Retinal pigment epithelial cell (primary cell): ENCODE measurements around the gene CHST5.

Experiments
- DNase-seq: peaks from one replicate; pipeline ENCODE4 v3.0.0-alpha.2; 2010; ENCODE audit warnings: low read depth
- H3K4me3 ChIP-seq: 2 replicates; pipeline ENCODE4 v1.5.1; 2011; ENCODE audit warnings: mild to moderate bottlenecking, low read length, control low read depth, moderate library complexity
- TF ChIP-seq, protein P1 (sequence below): conservative IDR thresholded peaks from 2 replicates; pipeline ENCODE4 v1.5.1; 2011; ENCODE audit warnings: low read depth, low read length, control low read depth, inconsistent platforms

Gene CHST5

DNA sequence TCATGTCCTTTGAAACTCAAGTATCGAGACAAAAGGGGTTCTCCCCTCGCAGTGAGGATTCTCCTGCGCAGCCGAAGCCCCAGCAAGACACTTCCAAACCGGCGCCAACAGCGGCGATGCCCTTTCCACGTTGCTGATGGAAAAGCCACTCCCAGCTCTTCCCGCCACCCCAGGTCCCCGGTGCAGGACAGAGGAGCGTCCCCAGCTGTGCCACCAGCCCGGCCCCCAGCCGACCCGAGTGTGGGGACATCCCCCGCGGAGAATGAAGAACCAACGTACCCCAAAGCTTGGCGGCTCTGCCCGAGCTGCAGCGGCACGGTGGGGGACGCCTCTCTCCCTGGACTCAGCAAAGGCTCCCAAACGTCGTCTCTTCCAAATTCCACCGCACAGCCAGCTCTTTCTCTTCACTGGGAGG is 41.2 kb downstream of the CHST5 start:
- H3K4me3 ChIP-seq: peak overlapping the region; percentile 48
- no peak for DNase-seq
- TF ChIP-seq, protein P1, sequence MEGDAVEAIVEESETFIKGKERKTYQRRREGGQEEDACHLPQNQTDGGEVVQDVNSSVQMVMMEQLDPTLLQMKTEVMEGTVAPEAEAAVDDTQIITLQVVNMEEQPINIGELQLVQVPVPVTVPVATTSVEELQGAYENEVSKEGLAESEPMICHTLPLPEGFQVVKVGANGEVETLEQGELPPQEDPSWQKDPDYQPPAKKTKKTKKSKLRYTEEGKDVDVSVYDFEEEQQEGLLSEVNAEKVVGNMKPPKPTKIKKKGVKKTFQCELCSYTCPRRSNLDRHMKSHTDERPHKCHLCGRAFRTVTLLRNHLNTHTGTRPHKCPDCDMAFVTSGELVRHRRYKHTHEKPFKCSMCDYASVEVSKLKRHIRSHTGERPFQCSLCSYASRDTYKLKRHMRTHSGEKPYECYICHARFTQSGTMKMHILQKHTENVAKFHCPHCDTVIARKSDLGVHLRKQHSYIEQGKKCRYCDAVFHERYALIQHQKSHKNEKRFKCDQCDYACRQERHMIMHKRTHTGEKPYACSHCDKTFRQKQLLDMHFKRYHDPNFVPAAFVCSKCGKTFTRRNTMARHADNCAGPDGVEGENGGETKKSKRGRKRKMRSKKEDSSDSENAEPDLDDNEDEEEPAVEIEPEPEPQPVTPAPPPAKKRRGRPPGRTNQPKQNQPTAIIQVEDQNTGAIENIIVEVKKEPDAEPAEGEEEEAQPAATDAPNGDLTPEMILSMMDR: no peak

DNA sequence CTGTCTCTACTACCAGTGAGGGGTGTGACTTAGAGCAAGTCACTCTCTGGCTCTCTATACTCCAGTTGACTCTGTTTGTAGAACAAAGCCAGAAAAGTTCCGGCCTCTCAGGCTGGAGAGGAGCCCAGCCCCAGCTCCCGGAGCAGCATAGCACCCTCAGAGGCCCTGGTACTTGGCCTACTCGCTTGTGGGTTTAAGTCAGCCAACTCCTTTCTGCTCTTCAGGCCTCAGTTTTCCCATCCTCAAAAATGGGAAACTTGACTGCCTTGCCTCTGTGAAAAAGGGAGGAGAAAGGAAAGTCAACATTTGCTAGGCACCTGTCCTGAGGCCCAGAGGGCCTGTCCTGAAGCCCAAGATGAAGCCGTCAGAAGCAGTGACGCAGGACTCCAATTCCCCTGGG is 41.7 kb downstream of the CHST5 start:
- TF ChIP-seq, protein P1: no peak
- no peak for DNase-seq
- no peak overlapping the region for H3K4me3 ChIP-seq

DNA sequence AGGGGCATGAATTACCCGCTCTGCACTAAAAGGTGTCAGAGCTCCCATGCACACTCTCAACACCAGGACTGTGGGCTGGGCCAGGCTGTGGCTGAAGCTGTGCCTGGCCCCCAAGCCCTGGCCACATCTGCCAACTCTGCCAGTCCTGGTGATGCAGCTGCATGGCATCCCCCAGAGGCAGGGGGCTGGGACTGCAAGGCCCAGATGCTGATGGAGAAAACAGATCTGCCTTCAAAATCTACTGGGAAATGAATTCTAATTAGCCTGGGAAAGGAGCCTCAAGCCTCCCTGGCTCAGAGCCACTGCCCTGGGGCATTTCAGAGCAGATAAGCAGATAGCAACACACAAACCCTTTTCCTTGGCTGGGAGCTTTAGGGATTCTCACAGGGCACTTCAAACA is 44.0 kb downstream of the CHST5 start:
- no peak for DNase-seq
- TF ChIP-seq, protein P1: peak; percentile 37
- no peak overlapping the region for H3K4me3 ChIP-seq

DNA sequence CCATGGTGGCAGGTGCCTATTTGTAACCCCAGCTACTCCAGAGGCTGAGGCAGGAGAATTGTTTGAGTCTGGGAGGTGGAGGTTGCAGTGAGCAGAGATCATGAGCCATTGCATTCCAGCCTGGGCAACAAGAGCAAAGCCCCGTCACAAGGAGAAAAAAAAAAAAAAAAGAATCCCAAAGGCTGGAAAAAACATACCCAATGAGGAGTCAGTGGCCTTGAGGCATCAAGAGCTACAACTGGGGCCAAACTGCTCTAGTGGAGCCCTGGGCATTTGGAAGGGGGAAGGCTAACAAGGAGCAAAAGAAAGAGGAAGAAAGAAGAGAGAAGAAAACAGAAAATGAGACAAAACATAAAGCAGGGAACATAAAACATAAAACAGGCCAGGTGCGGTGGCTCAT is 47.6 kb downstream of the CHST5 start:
- TF ChIP-seq, protein P1: no peak
- no peak for DNase-seq
- H3K4me3 ChIP-seq: no peak overlapping the region

DNA sequence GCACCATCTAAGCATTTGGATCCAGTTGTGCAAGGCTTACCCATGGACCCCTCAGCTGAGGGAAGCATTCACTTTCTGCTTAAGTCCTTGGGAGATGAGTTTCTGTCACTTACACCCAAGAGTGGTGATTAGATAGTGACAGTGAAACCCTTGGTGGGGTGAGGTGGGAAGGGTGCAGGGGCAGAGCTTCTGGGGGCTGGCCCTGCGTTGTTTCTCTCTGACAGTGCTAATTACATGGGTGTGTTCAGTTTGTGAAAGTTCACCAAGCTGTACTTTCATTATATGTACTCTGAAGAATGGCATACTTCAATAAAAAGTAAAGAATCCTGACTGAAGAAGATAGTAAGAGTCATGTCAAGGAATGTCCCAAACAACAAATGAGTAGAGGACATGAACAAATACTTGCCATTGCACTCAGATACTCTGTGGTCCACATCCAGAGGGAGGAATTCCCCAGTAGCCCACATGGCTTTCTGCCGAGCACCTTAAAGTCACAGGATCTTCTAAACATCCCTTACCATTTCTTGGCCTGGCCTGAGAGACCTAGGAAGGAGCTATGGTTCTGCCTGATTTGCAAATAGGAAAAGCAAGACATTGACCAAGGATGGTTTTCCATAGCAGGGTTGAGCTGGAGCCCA is 49.1 kb downstream of the CHST5 start:
- no peak overlapping the region for H3K4me3 ChIP-seq
- TF ChIP-seq, protein P1: no peak
- no peak for DNase-seq

DNA sequence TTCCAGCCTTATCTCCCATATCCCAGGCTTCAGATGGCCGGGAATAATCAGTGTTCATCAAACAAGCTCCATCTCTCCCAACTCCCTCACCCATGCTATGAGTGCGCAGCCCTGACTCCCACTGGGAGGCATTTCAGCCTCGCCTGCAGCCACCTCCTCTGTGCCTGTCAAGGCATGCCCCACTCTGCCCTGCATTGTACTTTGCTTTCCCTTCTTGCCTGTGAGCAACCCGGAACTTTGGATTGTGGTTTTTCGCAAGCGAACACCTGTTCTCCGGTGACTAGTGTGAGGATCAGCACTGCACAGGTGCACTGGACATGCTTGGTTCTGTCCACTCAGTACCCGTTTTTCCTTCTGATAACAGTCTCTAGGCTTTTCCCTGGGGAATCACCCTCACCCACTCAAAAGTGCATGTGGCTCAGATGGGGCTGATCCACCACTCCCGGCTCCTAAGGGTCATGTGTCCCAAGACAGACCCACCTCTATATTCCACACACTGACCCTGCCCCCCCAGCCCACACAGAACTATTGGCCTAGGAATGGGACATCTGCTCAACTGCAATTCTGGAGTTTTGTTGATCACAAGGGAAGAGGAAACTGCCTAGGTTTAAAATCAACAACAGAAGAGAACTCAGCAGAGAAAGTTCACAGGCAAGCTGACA is 49.8 kb downstream of the CHST5 start:
- no peak for DNase-seq
- no peak overlapping the region for H3K4me3 ChIP-seq
- TF ChIP-seq, protein P1: no peak
